NCI-H1048 (cell line): ENCODE data around the gene MLLT3.

Experiments used
- DNase-seq: peaks from one replicate; lab custom pipeline; 2025; lab: John Stamatoyannopoulos, UW

The MLLT3 gene

DNA sequence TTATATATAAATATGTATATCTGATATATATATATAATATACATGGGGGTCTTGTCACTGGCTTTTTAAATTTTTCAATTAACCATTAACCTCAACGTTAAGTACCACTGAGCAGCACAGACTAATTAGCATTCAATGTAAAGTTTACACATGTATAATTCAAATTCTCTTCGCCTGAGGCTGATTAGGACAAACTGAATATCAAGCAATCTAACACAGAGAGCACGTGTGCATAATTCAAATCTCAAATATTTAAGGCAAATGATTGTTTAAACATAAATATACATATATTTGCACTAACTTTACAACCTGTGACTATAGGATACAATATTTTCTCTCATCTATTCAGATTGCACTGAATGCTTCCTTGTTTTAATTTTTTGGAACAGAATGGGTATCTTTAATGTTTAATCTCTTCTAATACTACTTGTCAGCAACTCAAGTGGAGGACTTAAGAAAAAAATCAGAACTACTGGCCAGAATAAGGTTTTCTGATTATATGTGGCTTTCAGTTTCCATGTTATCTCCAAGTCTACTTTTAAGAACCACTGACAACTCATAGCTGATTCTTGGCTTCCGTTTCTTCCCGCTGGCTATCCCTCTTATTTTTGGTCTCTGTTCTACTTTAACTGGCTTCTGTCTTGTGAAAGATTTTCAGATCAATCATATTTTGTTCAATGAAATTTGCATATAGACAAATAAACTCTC, 204.8 kb downstream of the MLLT3 start:
- DNase-seq, result no peak

DNA sequence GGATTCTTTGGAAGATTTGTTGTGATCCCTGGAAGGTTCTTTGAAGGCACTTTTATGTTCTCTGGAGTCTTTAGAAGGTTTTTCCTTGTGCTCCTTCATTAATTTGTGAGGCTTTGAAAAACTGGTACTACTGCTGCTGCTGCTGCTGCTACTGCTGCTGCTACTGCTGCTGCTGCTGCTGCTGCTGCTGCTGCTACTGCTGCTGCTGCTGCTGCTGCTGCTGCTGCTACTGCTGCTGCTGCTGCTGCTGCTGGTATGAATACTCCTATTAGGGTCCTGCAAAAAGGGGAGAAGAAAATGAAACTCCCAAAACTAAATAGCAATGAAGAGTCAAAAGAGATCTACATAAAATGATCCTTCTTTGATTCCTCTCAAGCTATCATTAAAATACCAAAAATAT, 208.1 kb downstream of the MLLT3 start:
- no peak for DNase-seq

DNA sequence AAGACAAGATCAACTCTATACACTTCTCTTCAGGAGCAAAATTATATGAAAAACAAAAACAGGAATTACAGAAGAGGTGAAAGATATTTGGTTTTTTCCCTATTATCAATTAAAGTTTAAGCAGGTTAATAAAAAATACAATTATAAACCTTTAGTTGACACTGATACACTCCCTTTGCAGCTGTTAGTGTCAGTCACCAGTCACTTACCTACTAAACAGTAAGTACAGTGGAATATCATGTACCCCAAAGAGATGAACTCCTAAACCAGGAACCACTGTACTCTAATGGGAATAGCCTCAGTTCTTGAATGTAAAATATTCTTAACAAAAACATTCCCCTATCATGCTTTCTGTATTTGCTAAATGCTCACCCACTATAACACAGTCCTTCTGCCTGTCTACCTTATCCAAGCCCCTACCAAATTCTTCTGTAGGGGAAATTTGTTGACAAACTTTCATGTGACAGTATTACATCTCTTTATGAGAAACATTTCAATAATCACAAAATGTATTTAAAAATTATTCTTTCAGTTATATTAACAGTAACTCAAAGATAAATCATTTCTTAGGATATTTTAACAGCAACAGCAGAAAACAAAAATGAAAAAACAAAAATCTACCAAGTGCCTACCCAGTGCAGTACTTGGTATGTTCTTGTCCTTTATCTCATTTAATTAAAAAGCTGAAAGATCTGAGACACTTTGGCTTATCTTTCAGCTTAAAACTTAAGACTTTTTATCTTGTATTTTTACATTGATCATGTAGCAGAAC, 212.8 kb downstream of the MLLT3 start:
- DNase-seq, result no peak

DNA sequence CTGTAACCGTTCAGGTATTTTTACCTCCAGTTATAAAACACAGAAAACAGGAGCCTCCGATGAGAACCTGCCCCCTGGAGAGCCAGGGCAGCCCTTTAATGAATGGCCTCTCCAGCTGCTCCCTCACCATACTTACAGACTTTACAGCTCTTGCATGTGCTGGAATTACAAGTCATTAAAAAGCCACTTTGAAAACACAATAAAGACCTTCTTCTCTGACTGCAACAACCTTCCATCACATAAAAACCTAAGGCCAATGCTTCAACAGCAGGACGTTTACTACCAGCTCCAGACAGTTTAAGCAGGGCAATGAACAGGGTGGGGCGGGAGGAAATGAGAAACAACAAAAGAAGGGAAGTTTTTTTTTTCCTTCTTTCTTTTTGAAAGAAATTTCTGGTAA, 213.8 kb downstream of the MLLT3 start:
- no peak for DNase-seq

DNA sequence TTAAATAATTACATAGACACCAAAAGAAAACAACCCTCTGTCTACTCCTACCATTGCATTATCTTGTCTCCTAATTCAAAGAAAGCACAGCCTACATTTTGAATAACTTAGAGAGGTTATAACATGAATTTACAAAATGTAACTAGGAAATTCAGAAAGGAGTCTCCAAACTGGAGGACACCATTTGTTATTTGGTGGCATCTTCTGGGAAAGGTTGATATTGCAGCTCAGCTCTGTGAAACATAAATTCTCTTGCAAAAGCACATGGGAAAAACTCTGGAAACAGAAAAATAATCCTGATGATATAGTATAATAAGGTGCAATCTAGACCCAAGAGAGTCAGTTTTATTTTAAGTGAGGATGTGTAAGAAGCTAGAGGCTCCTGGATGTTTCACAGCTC, 215.3 kb downstream of the MLLT3 start:
- no peak for DNase-seq

DNA sequence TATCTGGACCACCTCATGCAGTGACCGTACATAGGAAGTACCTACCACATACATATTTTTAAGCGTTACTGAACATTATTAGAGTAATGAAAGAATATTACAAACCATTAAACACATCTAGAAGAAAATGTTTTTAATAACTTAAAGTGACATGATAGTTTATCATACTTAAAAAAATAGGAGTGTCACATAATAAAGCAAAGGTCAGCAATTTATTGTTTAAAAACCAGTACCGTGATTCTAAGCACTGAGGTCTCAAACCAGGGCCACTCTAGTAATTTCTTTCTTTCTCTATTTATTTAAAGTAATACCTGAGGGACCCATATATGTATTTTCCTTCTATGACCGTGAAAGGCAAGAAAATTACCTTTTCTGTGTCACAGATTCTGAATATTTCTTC, 216.0 kb downstream of the MLLT3 start:
- DNase-seq, result no peak

DNA sequence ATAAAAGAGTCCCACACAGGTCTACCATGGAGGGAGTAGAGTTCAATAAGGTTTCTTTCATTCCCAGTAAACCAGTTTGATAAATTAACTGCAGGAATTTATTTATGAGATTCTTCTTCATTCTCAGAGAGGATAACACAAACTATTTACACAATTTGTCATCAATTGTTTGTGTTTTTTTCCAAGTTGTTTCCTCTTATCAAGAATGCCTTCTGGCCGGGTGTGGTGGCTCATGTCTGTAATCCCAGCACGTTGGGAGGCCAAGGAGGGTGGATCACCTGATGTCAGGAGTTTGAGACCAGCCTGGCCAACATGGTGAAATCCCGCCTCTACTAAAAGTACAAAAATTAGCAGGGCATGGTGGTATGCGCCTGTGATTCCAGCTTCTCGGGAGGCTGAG, 216.7 kb downstream of the MLLT3 start:
- no peak for DNase-seq

DNA sequence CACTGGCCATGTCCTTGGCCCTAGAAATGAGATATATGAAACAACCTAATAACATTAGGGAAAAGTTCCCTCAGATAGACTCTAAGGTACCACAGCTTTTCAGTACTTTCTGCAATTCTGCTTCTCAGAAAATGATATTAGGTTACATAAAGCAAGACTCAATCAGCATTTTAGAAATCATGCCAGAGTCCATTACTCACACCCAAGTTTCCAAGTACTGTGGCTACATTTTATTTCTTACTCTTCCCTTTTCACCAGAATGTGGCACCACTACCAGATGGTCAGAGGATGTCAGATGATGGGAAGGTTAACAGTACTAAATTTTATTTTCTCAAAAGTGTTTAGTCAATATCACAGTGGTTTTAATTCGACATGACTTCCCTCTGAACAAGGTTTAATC, 217.2 kb downstream of the MLLT3 start:
- no peak for DNase-seq

DNA sequence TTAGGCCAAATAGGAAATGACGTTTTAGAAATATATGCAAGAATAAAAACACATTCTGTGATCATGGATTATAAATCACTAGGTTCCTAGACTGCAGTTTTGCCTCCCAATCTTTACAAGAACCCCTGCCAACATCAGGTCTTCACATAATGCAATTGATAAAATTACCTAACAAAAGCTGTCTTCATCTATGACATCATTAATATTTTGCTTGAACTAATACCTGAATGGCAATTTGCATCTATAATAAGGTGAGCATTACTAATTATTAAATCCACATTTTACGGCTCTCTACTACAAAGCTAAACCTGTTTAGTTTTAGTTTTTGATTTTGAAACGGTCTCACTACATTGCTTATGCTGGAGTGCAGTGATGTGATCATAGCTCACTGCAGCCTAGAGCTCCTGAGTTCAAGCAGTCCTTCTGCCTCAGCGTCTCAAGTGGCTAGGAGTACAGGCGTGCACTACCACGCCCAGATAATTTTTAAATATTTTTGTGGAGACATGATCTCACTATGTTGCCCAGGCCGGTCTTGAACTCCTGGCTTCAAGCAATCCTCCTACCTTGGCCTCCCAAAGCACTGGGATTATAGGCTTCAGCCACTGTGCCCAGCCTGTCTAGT, 218.0 kb downstream of the MLLT3 start:
- DNase-seq, result no peak

DNA sequence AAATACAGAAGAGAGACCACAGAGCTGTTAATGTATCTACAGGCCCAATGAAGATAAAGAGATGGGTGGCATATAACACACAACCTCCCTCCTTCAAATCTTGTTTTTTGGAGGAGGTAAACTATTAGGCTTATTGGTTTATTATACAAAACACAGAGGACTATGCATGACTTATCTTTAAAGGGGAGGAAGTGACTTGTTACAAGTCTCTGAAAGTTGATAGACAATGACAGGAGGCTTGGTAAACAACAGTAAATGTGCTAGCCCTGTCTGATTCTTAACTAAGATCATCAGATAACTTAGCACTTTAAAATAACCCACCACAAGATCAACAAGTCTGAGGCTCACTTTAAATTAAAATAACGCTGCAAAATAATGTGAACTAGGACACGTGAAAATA, 219.0 kb downstream of the MLLT3 start:
- no peak for DNase-seq

DNA sequence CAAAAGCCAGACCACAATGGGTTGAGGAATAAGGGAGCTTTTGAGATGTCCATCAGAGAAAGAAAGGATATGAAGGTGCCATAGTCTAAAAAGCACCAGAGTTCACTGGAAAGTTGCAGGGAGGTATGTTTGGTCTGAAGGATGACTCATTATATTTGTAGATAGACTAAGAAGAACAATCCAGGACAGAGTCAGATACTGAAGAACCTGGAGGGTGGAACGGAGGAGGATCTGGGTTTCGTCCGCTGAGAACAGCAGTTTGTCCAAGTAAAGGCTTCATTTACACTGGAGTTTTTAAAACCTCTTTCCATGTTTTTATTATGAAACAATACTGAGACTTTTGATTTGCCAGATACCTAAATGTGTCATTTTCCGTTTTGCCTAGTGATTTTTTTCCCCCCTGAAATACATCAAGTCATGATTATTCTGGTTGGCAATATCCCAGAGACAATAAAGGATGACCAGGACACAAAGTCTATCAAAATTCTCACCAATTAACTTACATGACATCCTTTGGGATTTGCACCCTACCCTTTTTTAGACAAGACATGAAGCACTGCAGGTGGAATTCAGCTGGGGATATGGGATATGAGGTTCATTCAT, 219.9 kb downstream of the MLLT3 start:
- no peak for DNase-seq

DNA sequence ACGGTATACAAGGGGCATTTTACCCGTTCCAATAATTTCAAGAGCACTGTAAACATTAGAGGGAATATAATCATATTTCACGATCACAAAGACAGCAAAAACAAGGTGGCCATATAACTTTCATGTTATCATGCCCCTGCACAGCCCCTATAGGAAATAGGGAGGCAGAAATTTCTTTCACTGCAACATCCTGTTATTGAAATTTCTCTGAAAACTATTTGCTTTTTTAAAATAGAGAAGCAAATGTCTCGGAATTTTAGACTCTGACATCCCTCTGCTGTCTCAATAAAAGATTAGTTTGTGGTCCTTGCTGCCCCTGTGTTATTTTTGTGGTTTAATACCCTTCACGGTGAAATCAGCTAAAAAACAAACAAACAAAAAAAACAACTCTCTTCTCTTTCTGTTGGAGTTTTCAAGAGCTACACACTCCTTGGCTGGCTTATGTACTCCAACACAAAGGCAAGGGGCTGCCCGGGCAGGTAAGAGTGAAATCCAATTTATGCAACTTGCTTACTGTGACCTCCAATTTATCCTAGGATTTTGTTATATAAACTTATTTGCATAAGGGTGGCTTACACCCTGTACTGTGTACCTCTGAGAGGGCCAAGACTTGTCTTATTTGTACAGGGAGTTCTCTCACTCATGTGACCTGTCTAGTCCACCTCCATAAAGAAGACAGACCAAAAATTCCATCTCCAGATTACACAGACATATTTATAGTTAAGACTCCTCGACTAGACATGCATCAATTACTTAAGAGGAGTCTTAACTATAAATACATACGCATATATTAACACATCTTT, 223.6 kb downstream of the MLLT3 start:
- DNase-seq, result no peak

DNA sequence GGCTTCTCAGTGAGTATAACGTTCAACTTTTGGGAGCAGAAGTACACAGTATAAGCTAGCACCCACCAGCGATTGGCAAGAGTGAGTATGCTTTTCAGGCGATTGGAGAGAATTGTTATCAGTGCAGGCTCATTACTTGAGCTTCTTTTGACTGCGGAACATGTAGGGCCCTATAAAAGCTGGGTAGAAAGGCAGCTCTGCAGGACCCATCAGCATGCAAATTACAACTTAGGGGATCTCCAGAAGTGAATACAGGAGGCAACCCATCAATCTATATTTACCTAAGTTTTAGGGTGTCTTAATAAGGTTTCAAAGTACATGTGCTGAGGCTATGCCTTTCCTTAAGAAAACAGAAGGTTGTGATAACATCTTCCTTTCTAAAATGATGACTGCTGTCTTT, 225.0 kb downstream of the MLLT3 start:
- DNase-seq, result no peak

DNA sequence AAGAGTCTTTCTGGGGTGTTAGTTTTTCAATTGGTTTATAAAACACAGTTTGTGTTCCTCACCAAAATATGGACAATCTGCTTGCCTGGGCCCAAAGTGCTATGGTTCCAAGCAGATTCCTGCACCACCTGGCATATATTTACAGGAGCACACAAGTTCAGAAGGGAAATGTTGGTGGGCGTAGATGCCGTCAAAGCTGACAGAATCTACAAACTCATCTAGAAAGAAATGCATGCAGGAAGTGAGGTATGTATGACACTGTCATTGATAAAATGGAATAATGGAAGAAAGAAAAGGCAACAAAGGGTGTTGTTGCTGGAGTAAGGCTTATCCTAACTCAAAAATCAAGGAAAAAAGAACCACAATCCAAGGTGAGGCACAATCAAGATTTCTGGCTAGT, 225.8 kb downstream of the MLLT3 start:
- no peak for DNase-seq

DNA sequence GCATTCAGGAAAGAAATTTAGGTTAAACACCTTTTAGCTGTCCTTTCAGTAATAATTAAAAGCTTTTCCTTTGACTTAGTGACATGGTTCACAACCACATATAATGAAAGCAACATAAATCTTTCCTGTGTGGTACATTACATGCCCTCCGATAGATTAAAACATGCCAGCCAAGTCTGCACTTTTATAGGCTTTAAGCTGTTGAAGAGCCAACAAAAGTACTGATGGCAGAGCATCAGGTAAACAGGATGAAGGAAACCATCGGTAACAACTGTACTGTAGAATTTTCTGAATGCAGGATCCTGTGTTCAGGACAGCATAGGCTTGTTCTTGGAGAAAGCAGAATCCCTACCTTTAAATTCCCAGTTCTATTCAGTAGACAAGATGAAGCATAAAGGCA, 226.6 kb downstream of the MLLT3 start:
- no peak for DNase-seq

DNA sequence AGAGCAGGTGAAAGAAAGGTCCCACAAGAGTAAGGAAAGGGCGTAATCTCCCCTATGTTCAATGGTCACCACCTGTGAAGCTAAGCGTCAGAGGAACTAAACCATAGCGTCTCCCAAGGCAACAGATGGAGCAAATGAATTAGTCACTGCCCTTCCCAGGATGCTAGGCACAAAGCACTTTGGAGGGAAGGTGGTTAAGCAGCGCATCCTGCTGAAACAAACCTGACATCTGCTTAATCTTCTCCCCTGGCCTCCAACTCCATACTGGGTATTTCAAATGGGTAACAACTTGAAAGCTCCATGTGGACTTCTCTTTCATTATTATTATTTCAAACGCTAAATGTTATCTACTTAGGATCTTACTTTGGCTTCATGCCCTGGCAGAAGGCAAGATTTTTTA, 227.3 kb downstream of the MLLT3 start:
- no peak for DNase-seq

DNA sequence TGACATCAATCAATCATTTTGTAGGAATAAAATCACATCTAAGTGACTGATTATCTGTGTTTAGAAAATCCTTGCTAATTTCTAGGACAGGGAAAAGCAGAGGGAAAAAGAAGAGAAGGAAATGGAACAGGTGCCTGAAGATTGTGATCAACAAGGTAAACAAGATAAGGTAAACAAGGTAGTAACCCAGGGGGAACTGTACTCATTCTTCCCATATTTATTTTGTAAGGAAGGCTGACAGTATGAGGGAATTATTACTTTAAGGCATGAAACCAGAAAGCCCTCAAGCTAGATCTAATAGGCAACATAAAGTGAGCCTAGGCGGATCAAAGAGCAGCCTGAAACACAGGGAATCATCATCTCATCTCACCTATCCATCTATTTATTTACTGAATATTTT, 231.1 kb downstream of the MLLT3 start:
- DNase-seq, result no peak

DNA sequence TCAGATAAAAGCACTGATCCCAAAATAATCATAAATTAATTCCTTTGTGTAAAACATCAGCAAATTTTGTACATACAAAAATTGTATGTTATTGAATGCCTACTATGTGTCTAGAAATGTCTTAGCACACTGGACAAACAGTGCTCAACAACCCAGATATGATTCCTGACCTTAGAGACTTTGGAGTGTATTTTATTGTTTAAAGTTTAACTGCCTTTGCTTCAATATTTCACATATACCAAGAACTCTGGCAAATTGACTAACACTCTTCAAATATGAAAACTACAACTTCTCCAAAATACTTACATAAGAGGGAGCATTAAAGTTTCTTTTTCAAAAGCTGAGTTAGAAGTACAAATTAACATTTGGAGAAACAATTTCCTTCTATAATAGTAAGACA, 231.9 kb downstream of the MLLT3 start:
- no peak for DNase-seq

DNA sequence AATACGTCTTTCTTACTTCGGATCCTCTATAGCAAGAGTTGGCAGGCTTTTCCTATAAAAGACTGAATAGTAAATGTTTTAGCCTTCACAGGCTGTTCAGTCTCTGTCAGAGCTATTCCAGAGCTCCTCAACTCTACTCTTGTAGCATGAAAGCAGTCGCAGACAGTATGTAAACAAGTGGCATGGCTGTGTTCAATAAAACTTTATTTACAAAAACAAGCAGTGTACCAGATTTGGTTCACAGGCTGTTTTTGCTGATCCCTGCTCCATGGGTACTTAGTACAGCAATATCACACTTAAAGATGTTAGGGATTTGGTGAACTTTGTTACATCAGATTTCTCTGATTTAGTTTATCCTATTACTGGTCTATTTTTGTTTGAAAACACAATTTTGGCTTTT, 235.2 kb downstream of the MLLT3 start:
- no peak for DNase-seq

DNA sequence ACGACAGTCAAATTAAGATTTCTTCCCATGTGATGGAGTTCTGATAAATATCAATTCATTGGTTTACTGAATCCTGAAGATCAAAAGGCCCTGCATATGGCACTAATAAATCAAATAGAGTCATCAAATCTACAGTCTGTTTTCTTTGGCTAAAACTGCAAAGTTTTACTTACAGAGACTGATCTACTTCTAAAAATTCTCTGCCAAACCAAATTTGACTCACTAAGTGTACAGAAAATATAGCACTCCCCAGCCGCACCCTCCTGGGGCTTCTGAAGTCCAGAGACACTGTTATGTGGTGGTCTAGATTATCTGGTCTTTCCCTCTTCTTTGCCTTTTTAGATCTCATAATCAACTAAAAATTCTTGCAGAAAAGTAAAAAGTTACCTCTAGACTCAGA, 237.7 kb downstream of the MLLT3 start:
- no peak for DNase-seq

DNA sequence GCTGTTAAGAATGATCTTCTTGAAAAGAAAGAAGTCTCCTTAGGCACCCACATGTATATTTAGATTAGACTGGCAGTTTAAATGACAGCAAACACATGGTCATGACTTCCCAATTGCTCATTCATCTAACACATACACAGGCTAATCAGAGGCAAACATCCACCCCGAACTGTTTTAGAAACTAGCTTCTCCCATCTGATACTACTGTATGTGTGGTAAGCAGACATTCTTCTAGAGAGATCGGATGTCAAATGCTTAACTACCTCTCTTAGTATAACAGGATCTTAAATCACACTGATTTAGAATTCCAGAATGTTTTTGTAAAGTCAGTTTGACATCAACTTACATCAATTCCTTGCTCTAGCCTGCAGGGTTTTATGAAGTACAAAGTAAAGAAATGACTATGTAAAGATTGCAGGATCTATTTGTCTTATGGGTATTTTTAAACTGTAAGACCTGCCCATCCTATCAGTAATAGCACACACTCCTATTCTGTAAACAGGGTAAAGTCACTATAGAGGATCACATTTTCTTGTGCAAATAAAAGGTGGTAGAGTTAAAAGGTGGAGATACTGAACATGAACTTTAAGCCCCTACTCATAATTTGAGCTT, 239.7 kb downstream of the MLLT3 start:
- DNase-seq, result no peak

DNA sequence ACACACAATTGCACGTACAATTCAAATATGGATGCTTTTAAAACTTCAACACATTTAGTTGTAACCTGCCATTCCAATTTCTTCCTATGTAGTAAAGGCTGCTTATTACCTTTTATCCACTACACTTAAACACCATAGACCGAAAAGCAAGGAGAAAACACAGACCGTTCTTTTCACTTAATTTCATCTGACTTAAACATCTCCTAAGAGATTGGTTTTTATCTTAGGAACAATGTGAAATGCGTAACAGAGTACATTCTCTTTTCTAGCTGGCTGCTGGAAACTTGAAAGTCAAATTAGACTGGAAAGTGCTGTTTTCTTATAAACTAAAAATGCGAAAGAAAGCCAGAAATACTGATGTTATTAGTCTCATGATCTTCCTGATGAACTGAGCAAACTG, 241.8 kb downstream of the MLLT3 start:
- DNase-seq, result no peak
